Measurements from ENCODE around the gene SPARCL1. TPM values are rescaled to one million over a fixed set of nuclear protein-coding genes. Genes with fewer than 3 reads are reported as not detected.

Gene SPARCL1
- polyA plus RNA-seq, 1 donor (not counting 4 experiments of a cell fraction or from before 2014, with no cell fraction given): not detected

DNA sequence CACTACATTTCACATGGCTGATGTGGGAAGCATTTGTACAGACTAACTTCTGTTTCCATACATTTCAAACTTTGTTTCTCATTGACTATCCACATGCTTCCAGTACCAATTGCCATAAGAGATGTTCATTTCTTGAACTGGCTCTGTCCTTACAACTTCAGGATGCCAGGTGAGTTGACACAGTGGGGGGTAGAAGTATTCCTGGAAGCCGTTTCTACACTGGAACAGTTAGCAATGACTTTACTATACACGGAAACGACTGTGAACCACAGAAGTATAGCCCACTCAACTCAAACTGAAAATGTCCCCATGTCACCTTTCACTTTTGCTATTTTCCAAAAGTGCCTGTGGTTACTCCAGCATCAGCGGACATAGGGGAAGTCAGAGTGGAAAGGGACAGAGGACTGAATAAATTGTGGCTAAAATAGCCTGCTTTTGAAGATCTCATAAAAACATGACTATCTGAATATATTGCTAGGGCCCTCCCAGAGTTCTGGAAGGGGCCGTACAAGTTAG, 41.2 kb upstream of the SPARCL1 start:
- Histone ChIP-seq H3K4me3 (ENCODE audit: control insufficient read depth in 2 of 3, extremely low read depth in 1 of 3, insufficient read depth in 2 of 3, low read depth in 1 of 3, low read length in 3 of 3) (no peak overlapping the region), H3K79me2 (ENCODE audit: control insufficient read depth, insufficient read depth, low read length) (no peaks in the 10 kb centered on the region), H3K4me2 (ENCODE audit: control insufficient read depth, extremely low read depth, insufficient read depth, low read depth, low read length) (no peak overlapping the region), H3K9ac (ENCODE audit: control insufficient read depth, extremely low read depth, insufficient read depth, low read length) (no peak overlapping the region), H3K27ac (ENCODE audit: control insufficient read depth, insufficient read depth, low read length) (no peak overlapping the region), H4K20me1 (ENCODE audit: control insufficient read depth, extremely low read depth, insufficient read depth, low read length) (no peaks in the 10 kb centered on the region), H3K36me3 (ENCODE audit: control insufficient read depth in 2 of 2, extremely low read depth in 1 of 2, insufficient read depth in 2 of 2, low read length in 2 of 2) (no peaks in the 10 kb centered on the region), H3K4me1 (ENCODE audit: control insufficient read depth, extremely low read depth, insufficient read depth, low read length) (no peaks in the 10 kb centered on the region), H2AFZ (ENCODE audit: control insufficient read depth, low read length) (no peak overlapping the region), H3K9me3 (ENCODE audit: control insufficient read depth, low read depth, low read length) (no peaks in the 10 kb centered on the region), H3K27me3 (ENCODE audit: control insufficient read depth, extremely low read depth, insufficient read depth, low read length) (peaks cover 3% of the 10 kb centered on the region), H3K9me1 (ENCODE audit: control insufficient read depth, extremely low read depth, insufficient read depth, low read length) (no peaks in the 10 kb centered on the region)
- dilution Hi-C loops (cut with MboI; ENCODE audit: extremely low pct_ligation_motif_present, low sequenced_read_pairs): no loop called here
- DNase-seq (ENCODE audit: low read depth, low spot score): no peak
- TF ChIP-seq EZH2 (IDR thresholded peaks at IDR 0.05; ENCODE audit: low read length): no peak
- TF ChIP-seq, protein P1, sequence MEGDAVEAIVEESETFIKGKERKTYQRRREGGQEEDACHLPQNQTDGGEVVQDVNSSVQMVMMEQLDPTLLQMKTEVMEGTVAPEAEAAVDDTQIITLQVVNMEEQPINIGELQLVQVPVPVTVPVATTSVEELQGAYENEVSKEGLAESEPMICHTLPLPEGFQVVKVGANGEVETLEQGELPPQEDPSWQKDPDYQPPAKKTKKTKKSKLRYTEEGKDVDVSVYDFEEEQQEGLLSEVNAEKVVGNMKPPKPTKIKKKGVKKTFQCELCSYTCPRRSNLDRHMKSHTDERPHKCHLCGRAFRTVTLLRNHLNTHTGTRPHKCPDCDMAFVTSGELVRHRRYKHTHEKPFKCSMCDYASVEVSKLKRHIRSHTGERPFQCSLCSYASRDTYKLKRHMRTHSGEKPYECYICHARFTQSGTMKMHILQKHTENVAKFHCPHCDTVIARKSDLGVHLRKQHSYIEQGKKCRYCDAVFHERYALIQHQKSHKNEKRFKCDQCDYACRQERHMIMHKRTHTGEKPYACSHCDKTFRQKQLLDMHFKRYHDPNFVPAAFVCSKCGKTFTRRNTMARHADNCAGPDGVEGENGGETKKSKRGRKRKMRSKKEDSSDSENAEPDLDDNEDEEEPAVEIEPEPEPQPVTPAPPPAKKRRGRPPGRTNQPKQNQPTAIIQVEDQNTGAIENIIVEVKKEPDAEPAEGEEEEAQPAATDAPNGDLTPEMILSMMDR (optimal IDR thresholded peaks at IDR 0.05 in 1 of 3, IDR thresholded peaks at IDR 0.05 in 1 of 3, conservative IDR thresholded peaks at IDR 0.05 in 1 of 3; ENCODE audit: extremely low read depth in 1 of 3, insufficient read depth in 2 of 3, low read length in 3 of 3): no peak
- FAIRE-seq: no peak

DNA sequence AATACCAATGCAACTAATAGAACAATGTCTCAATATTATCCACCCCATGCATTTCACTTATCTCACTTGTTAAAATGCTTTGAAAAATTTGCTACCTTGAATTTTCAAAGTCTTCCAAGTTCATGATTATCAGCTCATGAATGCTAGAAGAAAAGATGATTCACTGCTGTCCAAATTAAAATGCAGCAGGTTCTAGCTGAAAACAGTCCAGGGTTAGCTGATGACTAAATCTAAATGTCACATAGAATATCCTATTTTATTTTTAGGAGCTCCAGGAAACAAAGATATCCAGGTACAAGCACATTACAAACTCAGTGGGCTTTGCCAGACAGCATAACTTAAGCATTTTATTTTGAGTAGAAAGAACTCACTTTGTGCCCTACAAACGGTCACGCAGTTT, 38.0 kb upstream of the SPARCL1 start:
- no peak for FAIRE-seq
- no peak overlapping the region for H3K4me2 ChIP-seq (ENCODE audit: control insufficient read depth, extremely low read depth, insufficient read depth, low read depth, low read length)

More for the DNA sequence above, 38.0 kb upstream of the SPARCL1 start:
- Histone ChIP-seq H3K4me3 (ENCODE audit: control insufficient read depth in 2 of 3, extremely low read depth in 1 of 3, insufficient read depth in 2 of 3, low read depth in 1 of 3, low read length in 3 of 3) (no peak overlapping the region), H3K4me1 (ENCODE audit: control insufficient read depth, extremely low read depth, insufficient read depth, low read length) (no peaks in the 10 kb centered on the region), H2AFZ (ENCODE audit: control insufficient read depth, low read length) (no peak overlapping the region), H3K27me3 (ENCODE audit: control insufficient read depth, extremely low read depth, insufficient read depth, low read length) (peaks cover 3% of the 10 kb centered on the region), H4K20me1 (ENCODE audit: control insufficient read depth, extremely low read depth, insufficient read depth, low read length) (no peaks in the 10 kb centered on the region), H3K27ac (ENCODE audit: control insufficient read depth, insufficient read depth, low read length) (no peak overlapping the region), H3K9me1 (ENCODE audit: control insufficient read depth, extremely low read depth, insufficient read depth, low read length) (no peaks in the 10 kb centered on the region), H3K36me3 (ENCODE audit: control insufficient read depth in 2 of 2, extremely low read depth in 1 of 2, insufficient read depth in 2 of 2, low read length in 2 of 2) (no peaks in the 10 kb centered on the region), H3K9ac (ENCODE audit: control insufficient read depth, extremely low read depth, insufficient read depth, low read length) (no peak overlapping the region), H3K9me3 (ENCODE audit: control insufficient read depth, low read depth, low read length) (no peaks in the 10 kb centered on the region), H3K79me2 (ENCODE audit: control insufficient read depth, insufficient read depth, low read length) (no peaks in the 10 kb centered on the region)
- no peak for DNase-seq (ENCODE audit: low read depth, low spot score)
- TF ChIP-seq, protein P1 (optimal IDR thresholded peaks at IDR 0.05 in 1 of 3, IDR thresholded peaks at IDR 0.05 in 1 of 3, conservative IDR thresholded peaks at IDR 0.05 in 1 of 3; ENCODE audit: extremely low read depth in 1 of 3, insufficient read depth in 2 of 3, low read length in 3 of 3): no peak
- no peak for TF ChIP-seq EZH2 (IDR thresholded peaks at IDR 0.05; ENCODE audit: low read length)
- dilution Hi-C loops (cut with MboI; ENCODE audit: extremely low pct_ligation_motif_present, low sequenced_read_pairs): no loop called here
